SHP77 (cell line): ENCODE results near the gene FUZ.

Experiments
- DNase-seq, 2 experiments: peaks; one replicate each; lab custom pipeline; 2025; lab: John Stamatoyannopoulos, UW

The FUZ gene

GRCh38 chr19:49805822-49806619 lies 7.1 kb downstream of the FUZ start:
- no peak for DNase-seq

GRCh38 chr19:49803529-49803856 lies 9.6 kb downstream of the FUZ start:
- DNase-seq = no peak

GRCh38 chr19:49802836-49803528 lies 10.1 kb downstream of the FUZ start:
- peak in 1 of 2 experiments; percentile 16 for DNase-seq

GRCh38 chr19:49801966-49802661 lies 11.0 kb downstream of the FUZ start:
- DNase-seq = peak; percentile 66 to 67

GRCh38 chr19:49801401-49801888 lies 11.6 kb downstream of the FUZ start:
- DNase-seq = no peak

GRCh38 chr19:49800771-49801170 lies 12.3 kb downstream of the FUZ start:
- no peak for DNase-seq

- DNase-seq = no peak
Measured at GRCh38 chr19:49799798-49800376, 13.2 kb downstream of the FUZ start.

- DNase-seq = no peak
Measured at GRCh38 chr19:49799271-49799797, 13.8 kb downstream of the FUZ start.

- DNase-seq = no peak
Measured at GRCh38 chr19:49798574-49798973, 14.5 kb downstream of the FUZ start.

GRCh38 chr19:49795615-49796014 lies 17.5 kb downstream of the FUZ start:
- DNase-seq = no peak

- no peak for DNase-seq
Measured at GRCh38 chr19:49793561-49793840, 19.6 kb downstream of the FUZ start.

- DNase-seq = no peak
Measured at GRCh38 chr19:49792829-49793560, 20.1 kb downstream of the FUZ start.

- DNase-seq = no peak
Measured at GRCh38 chr19:49791776-49792445, 21.2 kb downstream of the FUZ start.

GRCh38 chr19:49790866-49791265 lies 22.2 kb downstream of the FUZ start:
- DNase-seq = no peak

GRCh38 chr19:49788857-49789256 lies 24.2 kb downstream of the FUZ start:
- no peak for DNase-seq

- DNase-seq = no peak
Measured at GRCh38 chr19:49787746-49788145, 25.3 kb downstream of the FUZ start.

- no peak for DNase-seq
Measured at GRCh38 chr19:49786376-49786820, 26.7 kb downstream of the FUZ start.

GRCh38 chr19:49782515-49782914 lies 30.6 kb downstream of the FUZ start:
- DNase-seq = no peak

GRCh38 chr19:49781394-49781793 lies 31.7 kb downstream of the FUZ start:
- DNase-seq = no peak

- DNase-seq = no peak
Measured at GRCh38 chr19:49780861-49781260, 32.2 kb downstream of the FUZ start.
